Suppressor macrophage treated with lipopolysaccharide for 1 hour (primary cell): Measurements from ENCODE around the gene GADD45A.
A peak's percentile ranks its signal among the peaks of the same experiment; 100 is the strongest.
"Not testable (repeated sequence)": the region's sequence is repeated elsewhere in the genome, so short reads cannot be mapped to it uniquely, and the experiment has no call there.

Experiments used
- DNase-seq, 3 donors: peaks; one replicate each; pipeline ENCODE4 v3.0.0-alpha.2; 2020 to 2022

GADD45A gene

GRCh38 chr1:67721650-67722291 is 36.8 kb downstream of the GADD45A start:
- peak in 1 of 3 donors; percentile 16 for DNase-seq

DNA sequence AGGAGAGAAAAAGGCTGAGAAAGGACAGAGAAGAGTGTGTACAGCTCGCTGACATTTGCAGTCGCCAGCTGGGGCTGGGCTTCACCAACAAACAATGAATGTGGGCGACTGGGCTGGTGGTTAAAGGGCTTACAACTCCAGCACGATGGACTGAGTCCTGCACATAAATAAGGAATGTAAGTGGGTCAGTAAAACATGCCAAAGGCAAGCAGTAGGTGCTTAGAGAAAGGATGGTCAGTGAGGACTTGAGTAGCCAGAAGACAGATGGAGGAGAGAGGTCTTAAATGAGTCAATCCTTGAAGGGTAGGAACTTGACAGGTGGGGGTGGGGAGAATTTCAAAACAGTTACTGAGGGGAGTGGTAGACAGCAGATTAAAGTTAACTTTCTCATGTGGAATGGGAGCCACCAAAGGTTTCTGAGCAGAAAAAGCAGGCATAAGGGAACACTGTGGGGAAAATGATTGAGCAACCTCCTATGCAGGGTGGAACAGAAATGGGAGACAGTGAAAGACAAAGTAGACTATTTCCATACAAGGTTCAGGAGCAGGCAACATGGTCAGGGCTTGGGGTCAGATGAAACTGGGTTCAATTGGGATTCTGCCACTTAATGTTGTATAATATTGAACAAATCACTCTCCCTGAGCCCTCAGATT is 37.4 kb downstream of the GADD45A start:
- no peak for DNase-seq

- no peak for DNase-seq
Observed at GRCh38 chr1:67723126-67723525, 38.1 kb downstream of the GADD45A start.

DNA sequence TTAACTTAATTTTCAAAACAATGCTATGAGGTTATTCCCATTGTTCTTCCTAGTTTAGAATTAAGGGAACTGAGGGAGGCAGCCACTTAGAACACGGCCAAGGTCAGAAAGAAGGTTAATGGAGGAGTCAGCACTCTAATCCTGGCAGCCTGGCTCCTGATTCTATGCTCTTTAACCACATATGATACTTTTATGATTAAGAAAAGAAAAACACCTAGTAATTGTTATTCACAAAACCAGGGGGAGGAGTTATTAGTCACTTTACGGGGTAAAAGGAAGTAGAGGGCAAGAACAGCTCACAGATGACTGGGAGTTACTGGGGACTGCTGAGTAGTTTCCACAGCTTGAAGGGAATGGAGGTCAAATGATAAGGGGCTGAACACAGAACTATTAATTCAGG is 38.6 kb downstream of the GADD45A start:
- peak; percentile 84 to 93 (median 91) for DNase-seq

GRCh38 chr1:67724928-67725560 is 40.0 kb downstream of the GADD45A start:
- DNase-seq = no peak

GRCh38 chr1:67726224-67726623 is 41.2 kb downstream of the GADD45A start:
- DNase-seq = peak; percentile 65 to 91 (median 85)

GRCh38 chr1:67729872-67730271 is 44.9 kb downstream of the GADD45A start:
- no peak for DNase-seq

DNA sequence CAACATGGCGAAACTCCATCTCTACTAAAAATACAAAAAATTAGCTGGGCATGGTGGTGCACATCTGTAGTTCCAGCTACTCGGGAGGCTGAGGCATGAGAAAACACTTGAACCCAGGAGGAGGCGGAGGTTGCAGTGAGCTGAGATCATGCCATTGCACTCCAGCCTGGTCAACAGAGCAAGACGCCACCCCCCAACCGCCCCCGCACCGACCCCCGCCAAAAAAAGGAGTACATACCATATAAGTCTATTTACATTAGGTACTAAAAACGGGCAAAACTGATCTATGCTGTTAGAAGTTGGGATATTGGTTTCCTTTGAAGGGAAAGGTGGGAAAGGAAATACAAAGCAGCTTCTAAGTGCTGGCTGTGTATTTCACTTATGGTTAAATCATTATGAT is 45.3 kb downstream of the GADD45A start:
- DNase-seq = not testable (repeated sequence)

- DNase-seq = peak in 2 of 3 donors; percentile 28 to 44
Observed at GRCh38 chr1:67731322-67731721, 46.3 kb downstream of the GADD45A start.

- DNase-seq = peak; percentile 79 to 88 (median 80)
Observed at GRCh38 chr1:67732750-67733151, 47.8 kb downstream of the GADD45A start.

- peak; percentile 71 to 87 (median 80) for DNase-seq
Observed at GRCh38 chr1:67733681-67734322, 48.8 kb downstream of the GADD45A start.

DNA sequence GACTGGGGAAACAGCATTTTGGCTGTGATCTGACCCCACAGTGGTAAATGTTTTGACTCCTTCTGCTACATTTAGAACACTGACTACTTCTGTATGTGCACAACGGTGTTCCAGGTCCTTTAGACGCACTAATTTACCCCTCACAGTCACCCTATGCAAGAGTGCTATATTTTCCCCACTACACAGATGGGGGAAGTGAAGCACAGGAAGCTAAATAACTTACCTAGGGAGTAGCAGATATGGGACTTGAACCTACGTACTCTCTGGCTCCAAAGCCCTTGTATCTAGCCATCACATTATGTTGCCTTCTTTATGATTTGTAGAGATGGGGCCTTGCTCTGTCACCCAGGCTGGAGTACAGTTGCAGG is 49.3 kb downstream of the GADD45A start:
- DNase-seq = no peak

DNA sequence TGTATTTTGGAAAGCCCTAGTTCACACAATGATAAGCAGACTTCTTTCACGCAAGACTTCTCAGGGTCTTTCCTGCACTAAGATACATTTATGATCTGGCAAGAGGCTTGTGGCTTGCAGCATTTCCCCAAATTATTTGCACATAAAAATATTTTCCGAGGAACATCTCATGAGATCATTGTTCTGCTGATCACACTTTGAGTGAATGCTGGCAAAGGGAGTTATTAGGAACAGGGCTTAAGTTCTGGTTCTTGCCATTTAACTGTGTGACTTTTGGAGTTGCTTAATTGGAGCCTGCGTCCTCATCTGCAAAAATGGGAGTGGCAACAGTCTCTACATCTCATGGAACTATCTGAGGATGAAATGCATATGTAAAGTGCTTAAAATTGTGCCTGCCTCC is 50.2 kb downstream of the GADD45A start:
- DNase-seq = peak; percentile 56 to 86 (median 71)

- DNase-seq = peak; percentile 54 to 76 (median 60)
Observed at GRCh38 chr1:67735806-67736627, 51.0 kb downstream of the GADD45A start.

DNA sequence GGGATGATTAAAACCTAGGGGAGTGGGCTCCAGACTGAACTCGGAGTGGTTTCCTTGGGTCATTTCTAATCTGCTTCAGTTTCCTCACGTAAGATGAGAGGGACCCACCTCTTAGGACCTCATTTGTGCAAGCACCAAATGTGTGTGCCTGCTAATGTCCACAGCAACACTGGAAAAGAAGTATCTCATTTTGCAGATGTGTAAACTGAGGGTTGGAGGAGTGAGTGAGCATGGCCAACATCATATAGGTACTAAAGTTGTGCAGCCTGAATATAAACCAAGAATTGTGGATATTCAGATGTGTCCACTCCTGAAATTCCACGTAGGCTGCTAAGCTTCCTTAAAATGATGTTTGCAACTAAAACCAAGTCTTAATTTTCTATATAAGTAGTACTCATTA is 51.7 kb downstream of the GADD45A start:
- no peak for DNase-seq

- DNase-seq = no peak
Observed at GRCh38 chr1:67737875-67738274, 52.9 kb downstream of the GADD45A start.
